ENCODE measurements around the gene TMEM233.

The TMEM233 gene

GRCh38 chr12:119682639-119683252 lies 89.2 kb downstream of the TMEM233 start:
- no peak for DNase-seq

GRCh38 chr12:119683413-119683812 lies 89.8 kb downstream of the TMEM233 start:
- DNase-seq, result no peak

DNA sequence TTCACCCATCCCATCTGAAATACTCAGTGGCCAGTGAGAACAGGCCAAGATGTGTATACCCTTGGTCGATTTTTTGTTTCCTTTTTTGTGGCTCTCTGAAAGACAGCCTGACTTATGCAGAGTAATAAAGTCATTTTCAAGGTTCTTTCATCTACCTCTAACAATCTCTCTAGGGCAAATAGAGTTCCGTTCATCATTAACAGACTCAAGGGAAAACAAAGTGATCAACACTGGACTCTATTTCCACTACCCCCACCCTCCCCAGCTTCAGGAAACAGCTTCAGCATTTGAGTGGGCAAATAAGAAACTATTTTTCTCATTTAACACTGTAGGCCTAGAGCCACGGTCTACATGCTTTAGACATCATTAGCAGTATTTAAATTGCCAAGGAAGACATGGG lies 90.2 kb downstream of the TMEM233 start:
- DNase-seq, result no peak

DNA sequence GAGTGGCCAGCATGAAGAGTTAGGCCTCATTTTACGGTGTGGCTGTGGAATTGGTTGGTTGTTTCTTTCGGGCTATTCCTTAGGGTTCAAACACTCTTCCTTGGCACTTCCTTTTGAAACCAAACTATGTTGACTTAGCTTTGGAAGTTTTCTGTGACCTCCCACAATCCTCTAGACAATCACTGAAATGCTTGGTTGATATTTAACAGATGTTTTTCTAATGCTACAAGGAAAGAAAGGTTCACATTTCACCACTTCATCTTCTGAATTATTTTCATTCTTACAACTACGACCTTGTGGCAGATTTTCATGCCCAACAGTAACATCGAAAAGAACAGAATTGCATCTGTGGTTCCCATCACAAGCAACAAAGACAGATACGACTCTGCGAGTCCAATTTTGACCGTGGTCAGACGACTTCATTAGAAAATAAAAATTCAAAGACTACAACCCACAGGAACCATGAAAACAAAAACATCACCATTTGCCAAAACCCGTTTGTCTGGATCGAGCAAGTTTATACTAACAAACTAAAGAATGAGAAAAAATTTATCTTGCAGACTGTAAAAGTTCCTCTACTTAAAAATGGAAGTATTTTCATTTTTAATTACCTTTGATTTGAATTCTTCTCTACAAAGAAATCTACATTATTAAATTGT lies 91.3 kb downstream of the TMEM233 start:
- DNase-seq, result no peak

DNA sequence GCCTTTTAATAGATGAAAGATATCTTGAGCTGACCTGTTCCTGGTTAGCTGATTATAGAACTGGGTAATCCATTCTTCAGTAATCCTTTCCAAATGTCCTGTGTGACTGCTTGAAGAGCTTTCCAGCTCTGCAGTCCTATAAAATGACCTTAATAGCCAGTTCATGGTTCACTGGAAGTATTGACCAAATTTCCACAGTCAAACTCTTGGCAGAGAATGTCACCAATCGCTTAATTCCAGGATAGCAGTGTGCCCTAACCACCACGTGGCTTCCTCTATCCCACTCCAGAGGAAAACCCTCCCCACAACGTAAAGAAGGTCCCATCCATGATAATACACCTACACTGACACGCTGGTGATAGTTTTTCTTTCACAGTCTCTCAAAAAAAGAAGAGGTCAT lies 91.8 kb downstream of the TMEM233 start:
- DNase-seq, result no peak

DNA sequence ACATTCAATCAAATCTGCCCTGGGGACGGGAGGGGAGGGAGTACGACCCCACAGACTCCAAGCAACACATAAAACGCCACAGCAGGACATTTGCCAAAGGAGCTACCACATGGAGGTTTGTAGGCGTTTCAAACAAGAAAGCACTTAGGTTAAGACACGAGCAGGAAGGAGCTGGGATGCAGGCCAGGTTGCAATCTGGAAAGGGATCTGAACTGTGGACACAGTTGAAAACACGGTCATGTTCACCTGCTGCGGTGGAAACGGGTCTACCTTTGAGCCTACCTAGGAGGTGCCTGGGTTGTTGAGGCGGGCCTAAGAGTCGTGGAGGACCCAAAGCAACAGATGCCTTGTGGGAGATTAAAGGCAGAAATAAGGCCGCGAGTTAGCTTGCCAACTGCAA lies 92.8 kb downstream of the TMEM233 start:
- no peak for DNase-seq

- DNase-seq, result no peak
Observed at GRCh38 chr12:119686776-119687175, 93.2 kb downstream of the TMEM233 start.

GRCh38 chr12:119687406-119687805 lies 93.8 kb downstream of the TMEM233 start:
- no peak for DNase-seq

- no peak for DNase-seq
Observed at GRCh38 chr12:119687879-119688278, 94.3 kb downstream of the TMEM233 start.

DNA sequence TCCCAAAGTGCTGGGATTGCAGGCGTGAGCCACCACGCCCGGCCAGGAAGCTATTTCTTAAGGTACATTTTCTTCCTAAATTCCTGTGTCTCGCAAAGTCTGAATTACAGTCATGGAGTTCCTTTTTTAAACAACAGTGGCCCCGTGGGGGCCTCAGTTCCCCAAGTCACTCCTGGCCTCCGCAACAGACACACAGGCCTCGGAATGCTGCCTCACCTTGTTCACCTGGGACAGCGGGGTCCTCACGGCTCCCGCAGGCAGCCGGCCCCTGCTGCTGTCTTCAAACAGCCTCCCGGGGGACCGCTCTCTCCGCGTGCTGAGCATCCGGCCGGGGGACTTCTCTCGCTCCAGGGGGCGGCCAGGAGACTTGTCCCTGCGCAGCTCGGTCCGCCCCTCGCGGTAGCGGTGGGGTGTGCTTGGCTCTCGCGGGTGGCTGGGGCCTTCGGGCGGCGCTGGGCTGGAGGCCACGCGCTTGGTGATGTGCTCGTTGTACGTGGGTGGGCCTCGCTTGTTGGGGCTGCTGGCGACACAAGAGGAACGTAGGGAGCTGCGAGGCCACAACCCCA lies 96.4 kb downstream of the TMEM233 start:
- DNase-seq, result no peak

GRCh38 chr12:119691202-119691810 lies 97.7 kb downstream of the TMEM233 start:
- no peak for DNase-seq

DNA sequence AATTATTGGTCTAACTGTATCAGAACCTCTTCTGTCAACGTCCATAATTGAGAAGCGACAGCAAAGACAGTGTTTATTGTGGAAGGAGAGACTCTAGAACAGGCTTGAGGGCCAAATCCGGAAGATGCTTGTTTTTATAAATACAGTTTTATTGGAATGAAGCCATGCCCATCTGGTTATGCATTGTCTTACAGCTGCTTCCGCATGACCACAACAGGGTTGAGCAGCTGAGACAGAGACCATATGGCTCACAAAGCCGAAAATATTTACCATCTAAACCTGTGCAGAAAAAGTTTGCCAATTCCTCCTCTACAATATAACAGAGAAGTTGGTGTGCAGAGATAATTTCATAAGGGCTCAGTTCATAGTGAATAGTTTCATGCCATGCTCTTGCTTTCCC lies 98.8 kb downstream of the TMEM233 start:
- DNase-seq, result no peak

Measured in stimulated activated CD4-positive, alpha-beta T cell treated with anti-CD3 and anti-CD28 coated beads, Interleukin-4, amount 100 ng/mL, for 4 hours (primary cell).